ENCODE data around the gene CHRNA9.

GRCh38 chr4:40299126-40299525 lies 36.0 kb upstream of the CHRNA9 start:
- TF ChIP-seq YY1 (IDR thresholded peaks at IDR 0.05; ENCODE audit: low read depth) (no peak), MAX (IDR thresholded peaks at IDR 0.05) (no peak), REST (IDR thresholded peaks at IDR 0.05; ENCODE audit: low read depth) (no peak), RAD21 (IDR thresholded peaks at IDR 0.05; ENCODE audit: low read depth) (no peak), FOXM1 (IDR thresholded peaks at IDR 0.05; ENCODE audit: borderline replicate concordance, low read depth) (no peak), CEBPB (IDR thresholded peaks at IDR 0.05) (no peak), TAF1 (IDR thresholded peaks at IDR 0.05; ENCODE audit: low read depth) (no peak), EGR1 (IDR thresholded peaks at IDR 0.05) (no peak), TEAD4 (IDR thresholded peaks at IDR 0.05) (no peak), EP300 (IDR thresholded peaks at IDR 0.05; ENCODE audit: borderline replicate concordance) (no peak)

Measured in Ishikawa (cell line).